ENCODE measurements around the gene TSPAN10. TPM values are rescaled to one million over a fixed set of nuclear protein-coding genes. Genes with fewer than 3 reads are reported as not detected.

The TSPAN10 gene
- total and polyA plus RNA-seq, 2 of the 13 experiments (the other 11 are each of a cell fraction or from before 2014, with no cell fraction given): 0.54 to 0.75 TPM

GRCh38 chr17:81652906-81653771, 16.1 kb downstream of the TSPAN10 start (continued):
- TF ChIP-seq PHF21A (CRISPR knock-in tag; IDR thresholded peaks at IDR 0.05) (no peak), PCBP2 (optimal IDR thresholded peaks at IDR 0.05; ENCODE audit: low read depth, low read length, poor library complexity, severe bottlenecking) (no peak), ZNF451 (CRISPR knock-in tag; IDR thresholded peaks at IDR 0.05) (no peak), UBTF (CRISPR knock-in tag; IDR thresholded peaks at IDR 0.05) (peak; percentile 20; the same call in 1 of the 2 replicates), ZBTB37 (CRISPR knock-in tag; IDR thresholded peaks at IDR 0.05) (no peak), ZNF547 (CRISPR knock-in tag; IDR thresholded peaks at IDR 0.05) (no peak), SOX6 (IDR thresholded peaks at IDR 0.05) (no peak), SOX6 (CRISPR knock-in tag; IDR thresholded peaks at IDR 0.05) (no peak), SNAI1 (CRISPR knock-in tag; IDR thresholded peaks at IDR 0.05; ENCODE audit: borderline replicate concordance) (no peak), E2F5 (CRISPR knock-in tag; conservative IDR thresholded peaks at IDR 0.05) (no peak), ZNF609 (CRISPR knock-in tag; IDR thresholded peaks at IDR 0.05; ENCODE audit: borderline replicate concordance) (no peak), MAFF (IDR thresholded peaks at IDR 0.05; ENCODE audit: low read depth, low read length) (no peak), RBM39 (IDR thresholded peaks at IDR 0.05; ENCODE audit: low read depth, low read length, poor library complexity, severe bottlenecking) (peak; percentile 35), DR1 (CRISPR knock-in tag; IDR thresholded peaks at IDR 0.05) (no peak), TRIM24 (CRISPR knock-in tag; IDR thresholded peaks at IDR 0.05) (no peak), ZSCAN9 (CRISPR knock-in tag; IDR thresholded peaks at IDR 0.05; ENCODE audit: borderline replicate concordance) (no peak), MAFK (conservative IDR thresholded peaks at IDR 0.05 in 1 of 2, IDR thresholded peaks at IDR 0.05 in 1 of 2; ENCODE audit: low read length in 2 of 2) (no peak), GABPA (IDR thresholded peaks at IDR 0.05; ENCODE audit: low read depth, low read length) (peak; percentile 21; the same call in 1 of the 2 replicates), GABPA (CRISPR knock-in tag; IDR thresholded peaks at IDR 0.05; ENCODE audit: low read depth) (no peak), ZNF143 (CRISPR knock-in tag; IDR thresholded peaks at IDR 0.05) (no peak), TAF1 (CRISPR knock-in tag; IDR thresholded peaks at IDR 0.05) (peak; percentile 33; the same call in 1 of the 2 replicates)

All from HepG2 (cell line).